CD4-positive, alpha-beta T cell treated with Interferon alpha-2 for 1 hour (primary cell): ENCODE results near the gene TSPEAR.

Experiments used
- DNase-seq, 2 donors: peaks; one replicate each; pipeline ENCODE4 v3.0.0-alpha.2; 2020 to 2022

Gene TSPEAR

GRCh38 chr21:44478124-44478800, 233.1 kb downstream of the TSPEAR start:
- DNase-seq, result no peak

GRCh38 chr21:44477712-44478111, 233.7 kb downstream of the TSPEAR start:
- no peak for DNase-seq

GRCh38 chr21:44477131-44477530, 234.2 kb downstream of the TSPEAR start:
- DNase-seq, result no peak

GRCh38 chr21:44475266-44475845, 236.0 kb downstream of the TSPEAR start:
- no peak for DNase-seq

- DNase-seq, result no peak
Measured at GRCh38 chr21:44473915-44474555, 237.3 kb downstream of the TSPEAR start.

- no peak for DNase-seq
Measured at GRCh38 chr21:44471996-44472395, 239.4 kb downstream of the TSPEAR start.

- no peak for DNase-seq
Measured at GRCh38 chr21:44471341-44471740, 240.0 kb downstream of the TSPEAR start.

- DNase-seq, result no peak
Measured at GRCh38 chr21:44467859-44468195, 243.5 kb downstream of the TSPEAR start.

- no peak for DNase-seq
Measured at GRCh38 chr21:44466996-44467858, 244.1 kb downstream of the TSPEAR start.

- no peak for DNase-seq
Measured at GRCh38 chr21:44466351-44466954, 244.9 kb downstream of the TSPEAR start.

- no peak for DNase-seq
Measured at GRCh38 chr21:44464351-44464750, 247.0 kb downstream of the TSPEAR start.

GRCh38 chr21:44463724-44464123, 247.6 kb downstream of the TSPEAR start:
- no peak for DNase-seq

- DNase-seq, result no peak
Measured at GRCh38 chr21:44462834-44463200, 248.6 kb downstream of the TSPEAR start.

- no peak for DNase-seq
Measured at GRCh38 chr21:44462086-44462833, 249.1 kb downstream of the TSPEAR start.

- DNase-seq, result no peak
Measured at GRCh38 chr21:44461464-44462001, 249.8 kb downstream of the TSPEAR start.

- no peak for DNase-seq
Measured at GRCh38 chr21:44461005-44461404, 250.4 kb downstream of the TSPEAR start.

GRCh38 chr21:44460441-44460755, 251.0 kb downstream of the TSPEAR start:
- DNase-seq, result no peak

- no peak for DNase-seq
Measured at GRCh38 chr21:44459712-44460440, 251.5 kb downstream of the TSPEAR start.

- DNase-seq, result no peak
Measured at GRCh38 chr21:44458971-44459711, 252.2 kb downstream of the TSPEAR start.

GRCh38 chr21:44456915-44457736, 254.2 kb downstream of the TSPEAR start:
- DNase-seq, result no peak
